Liver (tissue), 9 donors: ENCODE data around the gene MEP1A. TPM values are rescaled to one million over a fixed set of nuclear protein-coding genes. Genes with fewer than 3 reads are reported as not detected.

Source experiments
- DNase-seq: peaks from one replicate; pipeline ENCODE4 v3.0.0-alpha.2; 2017; ENCODE audit warnings: low spot score
- H3K27ac ChIP-seq, 2 donors: one replicate each; pipeline ENCODE4 v1.7.0; 2013; ENCODE audit warnings: inconsistent platforms in 2 of 2, low read length in 2 of 2, control low read depth in 1 of 2, low read depth in 1 of 2, mild to moderate bottlenecking in 1 of 2
- H3K27me3 ChIP-seq, 4 donors: one replicate each; pipeline versions ENCODE4 v1.6.1 to v1.7.0; 2013; ENCODE audit warnings: low read length in 3 of 4, inconsistent platforms in 1 of 4, mild to moderate bottlenecking in 1 of 4, moderate library complexity in 1 of 4; ENCODE audit not compliant: control insufficient read depth in 4 of 4, insufficient read depth in 4 of 4
- H3K36me3 ChIP-seq, 4 donors: one replicate each; pipeline versions ENCODE4 v1.6.1 to v1.7.0; 2013; ENCODE audit warnings: low read length in 3 of 4, mild to moderate bottlenecking in 3 of 4, low read depth in 1 of 4, moderate library complexity in 1 of 4; ENCODE audit not compliant: control insufficient read depth in 4 of 4, insufficient read depth in 3 of 4
- H3K4me1 ChIP-seq, 4 donors: one replicate each; pipeline versions ENCODE4 v1.6.1 to v1.7.0; 2013; ENCODE audit warnings: low read length in 3 of 4, mild to moderate bottlenecking in 3 of 4, moderate library complexity in 1 of 4; ENCODE audit not compliant: control insufficient read depth in 4 of 4, insufficient read depth in 4 of 4
- H3K4me3 ChIP-seq, 3 donors: one replicate each; pipeline versions ENCODE4 v1.6.1 to v1.7.0; 2013; ENCODE audit warnings: low read length in 3 of 3, control low read depth in 1 of 3, low read depth in 1 of 3, mild to moderate bottlenecking in 1 of 3
- H3K9ac ChIP-seq, 2 donors: one replicate each; pipeline ENCODE4 v1.7.0; 2013; ENCODE audit warnings: low read length in 2 of 2, mild to moderate bottlenecking in 2 of 2, moderate library complexity in 2 of 2, control low read depth in 1 of 2, low read depth in 1 of 2
- H3K9me3 ChIP-seq, 4 donors: one replicate each; pipeline versions ENCODE4 v1.6.1 to v1.7.0; 2013; ENCODE audit warnings: low read length in 3 of 4; ENCODE audit not compliant: control insufficient read depth in 4 of 4
- ATF3 ChIP-seq: IDR thresholded peaks from 2 replicates; pipeline ENCODE4 v1.6.1; 2016; ENCODE audit warnings: antibody characterized with exemption
- FOXA2 ChIP-seq: IDR thresholded peaks from 2 replicates; pipeline ENCODE4 v1.6.1; 2016; ENCODE audit warnings: antibody characterized with exemption
- HNF4A ChIP-seq, 2 donors: conservative IDR thresholded peaks; 2 replicates each; pipeline ENCODE4 v1.6.1; 2016; ENCODE audit warnings: antibody characterized with exemption in 2 of 2, mild to moderate bottlenecking in 2 of 2
- MAX ChIP-seq: IDR thresholded peaks from 2 replicates; pipeline ENCODE4 v1.6.1; 2016; ENCODE audit warnings: antibody characterized with exemption
- RXRA ChIP-seq, 2 donors: IDR thresholded peaks; 2 replicates each; pipeline ENCODE4 v1.6.1; 2017 to 2018; ENCODE audit warnings: antibody characterized with exemption in 2 of 2, mild to moderate bottlenecking in 1 of 2
- TAF1 ChIP-seq: conservative IDR thresholded peaks from 2 replicates; pipeline ENCODE4 v1.6.1; 2016; ENCODE audit warnings: antibody characterized with exemption, mild to moderate bottlenecking
- ZBTB33 ChIP-seq: IDR thresholded peaks from 2 replicates; pipeline ENCODE4 v1.6.1; 2016; ENCODE audit warnings: antibody characterized with exemption
- WGBS: extraction: QIAGEN DNeasy Blood & Tissue Kit; methylation state at CpG from one replicate; pipeline ENCODE4 v1.1.7; 2013; 5-methylcytosine and 5-hydroxymethylcytosine counted together
- polyA plus RNA-seq, 2 donors: library from polyadenylated mRNA; stranded (reverse) in 1 of 2; unstranded in 1 of 2; fragments of 200-250 nt in 1 of 2; fragments of >200 nt in 1 of 2; fragmentation: Nextera tagmentation in 1 of 2; extraction: Ambion mirVana in 1 of 2; gene quantifications; one replicate each; pipeline versions ENCODE4 v1.2.1 to v1.2.3, GENCODE V29; 2013 to 2015
- total RNA-seq, 2 donors: library from RNA; depleted of rRNA; stranded (reverse); fragments of >200 nt; gene quantifications; one replicate each; pipeline ENCODE4 v1.2.3, GENCODE V29; 2014
- donor health status: healthy.
- donor health status: healthy.
- donor health status: healthy.
- donor health status: healthy.
- donor health status: healthy.

Gene MEP1A
- total and polyA plus RNA-seq, 4 donors = 0.01 to 1.8 (median 0.08) TPM; not detected in 1

DNA sequence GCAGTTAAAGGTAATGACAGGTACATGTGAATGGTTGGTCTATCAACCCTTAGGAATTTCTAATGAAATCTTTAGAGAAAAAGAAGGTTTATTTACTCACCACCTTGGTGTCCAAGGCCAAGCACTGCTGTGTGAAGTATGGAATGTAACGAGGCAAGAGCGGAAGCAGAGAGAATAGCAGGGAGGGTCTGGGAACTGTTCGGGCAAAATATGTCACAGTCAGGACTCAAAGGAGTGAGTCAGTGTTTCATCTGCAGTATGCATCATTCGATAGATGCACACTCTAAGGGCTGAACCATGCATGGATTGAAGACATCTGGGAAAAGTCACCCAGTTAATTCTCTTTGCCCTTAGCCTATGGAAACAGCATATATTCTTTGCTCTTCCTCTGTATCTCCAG, 95.4 kb downstream of the MEP1A start:
- H3K9ac ChIP-seq = no peak overlapping the region
- no peak overlapping the region for H3K4me3 ChIP-seq
- no peak for DNase-seq
- H3K27me3 ChIP-seq = peaks cover 0 to 3% (median 0%) of the 10 kb centered on the region in 4 donors
- no peaks in the 10 kb centered on the region for H3K9me3 ChIP-seq
- H3K36me3 ChIP-seq = no peaks in the 10 kb centered on the region
- H3K27ac ChIP-seq = no peak overlapping the region
- TF ChIP-seq FOXA2 (no peak), MAX (no peak), ATF3 (no peak), TAF1 (no peak), HNF4A (conservative IDR thresholded peaks at IDR 0.05) (no peak), ZBTB33 (no peak), RXRA (IDR thresholded peaks at IDR 0.05) (no peak)
- WGBS = 93% methylated on average over 4 of the region's 4 CpGs
- no peaks in the 10 kb centered on the region for H3K4me1 ChIP-seq

Other genes starting within 250 kb of the MEP1A start
- 10 to 100 TPM; 10.8 to 18.3 TPM for gene CYP39A1, start 140.6 kb upstream of the MEP1A start, total RNA-seq
- gene CYP39A1, start 140.6 kb upstream of the MEP1A start, polyA plus RNA-seq = 10 to 100 TPM; 12.0 to 29.8 TPM
- 10 to 100 TPM in 1 of 2 donors, 1 to 10 TPM in 1; 4.8 to 24.2 TPM for gene SLC25A27, start 140.4 kb upstream of the MEP1A start, total RNA-seq
- 1 to 10 TPM; 2.5 to 5.0 TPM for gene SLC25A27, start 140.4 kb upstream of the MEP1A start, polyA plus RNA-seq
- gene TDRD6, start 105.5 kb upstream of the MEP1A start, total RNA-seq = 1 to 10 TPM in 1 of 2 donors, under 1 TPM in 1; 0.09 to 2.0 TPM
- under 1 TPM; 0.07 to 0.97 TPM for gene TDRD6, start 105.5 kb upstream of the MEP1A start, polyA plus RNA-seq
- gene PLA2G7, start 58.0 kb upstream of the MEP1A start, total RNA-seq = 10 to 100 TPM in 1 of 2 donors, under 1 TPM in 1; 0.84 to 24.7 TPM
- 1 to 10 TPM in 1 of 2 donors, under 1 TPM in 1; 0.35 to 1.8 TPM for gene PLA2G7, start 58.0 kb upstream of the MEP1A start, polyA plus RNA-seq
- not detected for gene ANKRD66, start 46.5 kb upstream of the MEP1A start, total RNA-seq
- not detected for gene ANKRD66, start 46.5 kb upstream of the MEP1A start, polyA plus RNA-seq
- gene ADGRF5, start 128.5 kb downstream of the MEP1A start, total RNA-seq = 10 to 100 TPM in 1 of 2 donors, 1 to 10 TPM in 1; 4.9 to 19.9 TPM
- 1 to 10 TPM; 7.4 to 7.5 TPM for gene ADGRF5, start 128.5 kb downstream of the MEP1A start, polyA plus RNA-seq
- not detected for gene ADGRF1, start 248.9 kb downstream of the MEP1A start, total RNA-seq
- under 1 TPM in 1 of 2 donors, not detected in 1; 0.01 TPM for gene ADGRF1, start 248.9 kb downstream of the MEP1A start, polyA plus RNA-seq